SK-N-DZ (cell line): ENCODE data around the gene OSBP.
"Not testable (repeated sequence)": the region's sequence is repeated elsewhere in the genome, so short reads cannot be mapped to it uniquely, and the experiment has no call there.

Source experiments
- DNase-seq: peaks from one replicate; pipeline ENCODE4 v3.0.0-alpha.2; 2015; ENCODE audit warnings: low spot score
- small RNA-seq, 2 experiments: library from RNA; depleted of rRNA; stranded (forward); fragments of <200 nt; gene quantifications; one replicate each; pipeline ENCODE3, GENCODE V24; 2014

Gene OSBP

DNA sequence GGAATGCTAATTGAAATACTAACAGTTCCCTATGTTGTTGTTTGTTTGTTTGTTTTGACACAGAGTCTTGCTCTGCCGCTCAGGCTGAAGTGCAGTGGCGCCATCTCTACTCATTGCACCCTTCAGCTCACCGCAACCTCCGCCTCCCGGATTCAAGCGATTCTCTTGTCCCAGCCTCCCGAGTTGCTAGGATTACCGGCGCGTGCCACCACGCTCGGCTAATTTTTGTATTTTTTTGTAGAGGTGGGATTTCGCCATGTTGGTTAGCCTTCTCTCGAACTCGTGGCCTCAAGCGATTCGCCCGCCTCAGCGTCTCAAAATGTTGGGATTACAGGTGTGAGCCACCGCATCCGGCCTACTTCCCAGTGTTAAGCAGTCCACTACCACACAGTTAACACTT, 62.3 kb downstream of the OSBP start:
- no peak for DNase-seq

DNA sequence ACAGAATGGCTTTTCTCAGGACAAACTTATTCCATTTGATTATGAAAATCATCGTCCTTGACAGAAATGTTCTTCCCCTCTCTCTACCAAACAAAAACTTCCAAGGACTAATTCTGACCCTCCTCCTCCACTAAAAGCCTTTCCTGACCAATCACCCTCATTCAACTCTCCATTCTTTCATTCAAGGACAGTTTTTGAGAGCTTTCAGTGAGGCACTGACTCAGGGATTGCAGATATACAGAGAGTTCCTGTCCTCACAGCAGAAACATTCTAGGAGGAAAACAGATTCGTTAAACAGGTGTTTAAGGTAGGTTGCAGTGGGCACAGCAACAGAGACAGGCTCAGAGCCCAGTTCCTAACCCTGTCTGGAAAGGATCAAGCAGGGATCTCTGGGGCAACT, 62.7 kb downstream of the OSBP start:
- no peak for DNase-seq

DNA sequence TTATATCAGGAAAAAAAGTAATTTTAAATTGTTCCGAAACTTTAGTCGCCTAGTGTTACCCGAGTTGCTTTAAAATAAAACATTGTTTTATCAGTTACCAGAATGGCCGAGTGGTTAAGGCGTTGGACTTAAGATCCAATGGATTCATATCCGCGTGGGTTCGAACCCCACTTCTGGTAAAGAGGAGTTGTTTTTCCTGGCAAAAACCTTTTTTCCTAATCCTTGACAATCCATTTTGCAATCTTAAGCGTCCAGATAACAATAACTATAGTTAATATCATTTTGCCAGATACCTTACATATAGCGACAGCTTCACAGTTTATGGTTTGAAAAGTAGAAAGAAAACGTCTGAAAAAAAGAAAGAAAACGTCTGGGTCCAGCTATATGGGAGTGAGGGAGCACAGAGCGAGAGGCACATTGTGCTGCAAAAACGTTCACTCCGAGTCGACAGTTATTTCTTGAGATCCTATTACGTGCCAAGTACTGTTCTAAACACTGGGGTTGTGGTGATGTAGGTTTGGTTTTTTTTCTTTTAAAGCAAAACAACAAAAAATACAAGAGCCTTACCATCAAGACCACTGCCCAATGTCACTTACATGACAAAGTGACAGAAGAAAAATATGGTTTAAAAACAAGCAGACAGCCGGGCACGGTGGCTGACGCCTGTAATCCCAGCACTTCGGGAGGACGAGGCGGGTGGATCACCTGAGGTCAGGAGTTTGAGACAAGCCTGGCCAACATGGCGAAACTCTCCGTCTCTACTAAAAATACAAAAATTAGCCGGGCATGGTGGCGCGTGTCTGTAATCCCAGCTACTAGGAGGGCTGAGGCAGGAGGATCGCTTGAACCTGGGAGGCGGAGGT, 63.7 kb downstream of the OSBP start:
- DNase-seq, result peak; percentile 59

DNA sequence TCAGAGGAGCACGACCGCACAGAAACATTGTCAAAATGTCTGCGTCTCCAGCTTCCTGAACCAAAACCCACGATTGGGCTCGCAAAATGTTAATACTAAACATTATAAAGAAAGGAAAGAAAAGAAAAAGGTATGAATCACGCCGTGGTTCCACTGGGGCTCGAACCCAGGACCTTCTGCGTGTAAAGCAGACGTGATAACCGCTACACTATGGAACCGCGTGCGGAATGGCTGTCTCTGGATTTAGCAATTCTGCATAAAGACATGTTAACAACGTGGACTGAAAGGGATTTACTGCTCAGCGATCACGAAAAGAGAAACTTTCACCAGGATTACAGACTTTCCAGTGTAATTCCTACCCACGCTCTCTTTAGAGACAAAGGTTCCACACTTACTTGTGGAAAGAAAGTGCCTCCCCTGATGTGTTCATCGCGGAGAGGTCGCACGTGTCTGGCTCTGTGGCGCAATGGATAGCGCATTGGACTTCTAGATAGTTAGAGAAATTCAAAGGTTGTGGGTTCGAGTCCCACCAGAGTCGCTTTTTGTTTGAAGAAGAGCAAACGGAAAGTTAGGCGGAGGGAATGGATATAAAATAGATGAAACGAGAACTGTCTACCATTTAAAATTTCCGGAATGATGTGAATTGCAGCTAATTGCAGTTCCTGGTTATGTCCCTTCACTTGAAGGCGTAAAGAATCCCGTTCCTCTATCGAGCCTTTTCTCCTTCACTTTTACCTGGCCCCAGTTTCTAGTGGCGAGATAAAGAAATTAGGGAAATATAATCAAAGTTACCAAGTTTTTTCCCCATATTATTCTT, 64.5 kb downstream of the OSBP start:
- DNase-seq, result peak; percentile 89

DNA sequence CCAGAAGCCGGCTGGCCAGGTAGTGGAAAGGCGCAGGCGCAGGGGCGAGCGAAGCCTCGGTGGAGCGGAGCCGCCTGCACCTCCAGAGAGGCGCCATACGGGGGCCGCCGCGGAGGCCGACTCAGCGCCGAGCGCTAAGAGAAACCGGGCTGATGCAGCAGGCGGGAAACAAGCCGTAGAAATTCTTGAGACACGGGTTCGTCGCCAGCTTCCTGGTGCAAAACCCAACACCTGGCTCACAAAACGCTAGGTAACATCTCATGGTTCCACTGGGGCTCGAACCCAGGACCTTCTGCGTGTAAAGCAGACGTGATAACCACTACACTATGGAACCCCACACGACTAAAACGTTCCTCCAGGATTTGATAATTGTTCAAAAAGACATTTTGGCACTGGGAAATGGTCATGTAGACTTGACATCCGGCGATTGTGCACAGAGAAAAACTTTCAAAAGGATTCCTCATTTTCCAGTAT, 65.2 kb downstream of the OSBP start:
- DNase-seq, result peak; percentile 93

DNA sequence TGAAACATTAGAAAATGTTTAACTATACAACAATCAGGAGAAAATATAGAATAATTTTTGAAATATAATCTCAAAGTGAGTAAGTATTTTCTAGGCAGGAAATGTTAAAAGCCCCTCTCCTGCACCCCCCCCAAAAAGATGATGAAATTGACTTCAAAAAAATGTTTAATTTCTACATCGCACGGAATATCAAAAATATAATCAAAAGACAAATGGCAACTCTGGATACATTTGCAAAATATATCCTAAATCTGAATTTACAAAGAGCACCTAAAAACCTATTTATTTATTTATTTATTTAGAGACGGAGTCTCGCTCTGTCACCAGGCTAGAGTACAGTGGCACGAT, 67.3 kb downstream of the OSBP start:
- DNase-seq, result no peak

DNA sequence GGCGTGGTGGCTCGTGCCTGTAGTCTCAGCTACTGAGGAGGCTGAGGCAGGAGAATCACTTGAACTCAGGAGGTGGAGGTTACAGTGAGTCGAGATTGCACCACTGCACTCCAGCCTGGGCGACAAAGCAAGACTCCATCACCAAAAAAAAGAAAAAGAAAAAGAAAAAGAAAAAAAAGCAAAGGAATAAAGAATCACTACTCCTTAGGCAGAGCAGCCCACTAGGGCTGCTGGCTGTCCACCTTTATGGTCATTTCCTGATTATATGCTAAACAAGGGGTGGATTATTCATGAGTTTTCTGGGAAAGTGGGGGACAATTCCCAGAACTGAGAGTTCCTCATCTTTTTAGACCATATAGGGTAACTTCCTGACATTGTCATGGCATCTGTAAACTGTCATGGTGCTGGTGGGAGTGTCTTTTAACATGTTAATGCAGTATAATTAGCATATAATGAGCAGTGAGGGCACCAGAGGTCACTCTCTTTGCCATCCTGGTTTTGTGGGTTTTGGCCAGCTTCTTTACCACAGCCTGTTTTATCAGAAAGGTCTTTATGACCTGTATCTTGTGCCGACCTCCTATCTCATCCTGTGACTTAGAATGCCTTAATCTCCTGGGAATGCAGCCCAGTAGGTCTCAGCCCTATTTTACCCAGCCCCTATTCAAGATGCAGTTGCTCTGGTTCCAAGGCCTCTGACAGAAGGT, 67.8 kb downstream of the OSBP start:
- DNase-seq, result not testable (repeated sequence)

DNA sequence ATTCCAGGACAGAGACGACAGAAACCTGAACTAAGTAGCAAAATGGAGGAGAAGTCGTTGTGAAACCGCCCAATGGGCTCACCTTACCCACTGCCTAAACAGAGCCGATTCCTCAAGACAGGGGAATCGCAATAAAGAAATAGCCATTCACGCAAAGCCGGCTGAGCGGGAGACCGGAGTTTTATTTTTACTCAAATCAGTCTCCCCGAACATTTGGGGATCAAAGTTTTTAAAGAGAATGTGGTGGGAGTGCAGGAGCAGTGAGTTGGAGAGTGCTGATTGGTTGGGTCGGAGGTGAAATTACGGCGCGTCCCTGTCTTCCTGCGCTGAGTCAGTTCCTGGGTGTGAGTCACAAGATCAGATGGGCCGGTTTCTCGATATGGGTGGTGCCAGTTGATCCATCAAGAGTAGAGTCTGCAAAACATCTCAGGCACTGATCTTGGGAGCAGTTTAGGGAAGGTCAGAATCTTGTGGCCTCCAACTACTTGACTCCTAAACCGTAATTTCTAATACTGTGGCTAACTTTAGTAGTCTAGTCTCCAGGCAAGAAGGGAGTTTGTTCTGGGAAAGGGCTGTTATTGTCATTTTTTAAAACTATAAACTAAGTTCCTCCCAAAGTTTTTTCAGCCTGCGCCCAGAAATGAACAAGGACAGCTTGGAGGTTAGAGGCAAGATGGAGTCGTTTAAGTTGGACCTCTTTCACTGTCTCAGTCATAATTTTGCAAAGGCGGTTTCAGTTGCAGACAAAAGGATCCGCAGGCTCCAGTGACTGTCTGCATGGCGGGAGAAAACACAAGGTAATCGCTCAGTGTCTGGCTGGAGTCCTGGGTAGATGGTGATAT, 70.2 kb downstream of the OSBP start:
- no peak for DNase-seq

DNA sequence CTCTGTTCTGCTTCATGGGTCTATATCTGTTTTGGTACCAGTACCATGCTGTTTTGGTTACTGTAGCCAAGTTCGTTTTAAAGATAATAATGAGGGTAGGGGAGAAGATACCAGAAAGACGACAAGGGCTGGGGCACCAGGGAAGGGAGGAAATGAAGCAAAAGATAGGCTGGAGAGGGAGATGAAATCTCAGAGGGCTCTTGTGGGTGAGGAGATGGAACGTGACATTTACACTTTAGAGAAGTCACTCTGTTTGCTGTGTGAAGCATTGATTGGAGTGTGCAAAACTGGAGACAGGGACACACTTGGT, 70.8 kb downstream of the OSBP start:
- DNase-seq, result no peak

DNA sequence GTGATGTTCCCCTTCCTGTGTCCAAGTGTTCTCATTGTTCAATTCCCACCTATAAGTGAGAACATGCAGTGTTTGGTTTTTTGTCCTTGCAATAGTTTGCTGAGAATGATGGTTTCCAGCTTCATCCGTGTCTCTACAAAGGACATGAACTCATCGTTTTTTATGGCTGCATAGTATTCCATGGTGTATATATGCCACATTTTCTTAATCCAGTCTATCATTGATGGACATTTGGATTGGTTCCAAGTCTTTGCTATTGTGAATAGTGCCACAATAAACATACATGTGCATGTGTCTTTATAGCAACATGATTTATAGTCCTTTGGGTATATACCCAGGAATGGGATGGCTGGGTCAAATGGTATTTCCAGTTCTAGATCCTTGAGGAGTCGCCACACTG, 71.9 kb downstream of the OSBP start:
- not testable (repeated sequence) for DNase-seq

DNA sequence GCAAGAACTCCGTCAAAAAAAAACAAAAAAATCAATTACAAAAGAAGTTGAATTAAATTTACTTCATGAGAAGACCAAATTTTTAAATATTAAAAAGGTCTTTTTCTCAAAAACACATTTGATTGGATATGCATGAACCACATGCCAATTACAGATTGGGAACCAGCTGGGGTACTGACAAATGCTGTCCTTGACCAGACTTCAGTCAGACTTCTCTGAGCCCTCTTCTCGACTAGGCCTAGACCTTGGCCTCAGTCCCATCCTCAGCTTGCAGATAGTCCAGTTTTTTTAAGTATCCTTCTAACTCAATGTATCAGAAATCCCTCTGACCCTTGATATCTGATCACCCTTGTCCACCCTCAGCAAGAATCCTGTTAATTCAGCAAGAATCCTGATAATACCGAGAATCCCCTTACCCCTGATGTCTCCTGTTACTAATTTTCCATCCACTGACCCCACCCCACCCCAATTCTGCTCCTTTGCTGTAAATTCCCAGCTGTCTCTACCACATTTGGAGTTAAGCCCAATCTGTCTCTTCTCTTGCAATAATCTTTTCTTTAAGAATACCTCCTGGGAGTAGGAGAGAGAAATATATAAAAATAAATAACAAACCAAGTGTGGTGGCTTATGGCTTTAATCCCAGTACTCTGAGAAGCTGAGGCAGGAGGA, 73.3 kb downstream of the OSBP start:
- DNase-seq, result no peak

DNA sequence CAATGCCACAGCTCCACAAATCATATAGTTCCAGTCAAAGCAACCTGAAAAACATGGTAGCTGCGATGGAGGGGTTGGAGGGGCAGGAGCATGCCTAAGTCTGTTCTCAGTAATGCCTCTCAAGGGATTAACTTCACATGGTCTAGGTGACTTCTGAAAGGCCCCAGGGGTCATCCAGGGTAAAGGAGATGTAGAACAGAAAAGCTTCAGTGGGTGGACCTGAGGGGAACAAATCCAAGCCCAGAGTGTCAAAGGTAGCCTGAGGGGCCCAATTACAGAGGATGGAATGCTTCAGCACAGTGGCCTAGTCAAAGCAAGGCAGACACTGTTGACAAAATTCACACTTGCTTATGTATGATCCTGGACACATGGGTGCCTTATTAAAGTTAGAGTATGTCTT, 80.9 kb downstream of the OSBP start:
- DNase-seq, result no peak

DNA sequence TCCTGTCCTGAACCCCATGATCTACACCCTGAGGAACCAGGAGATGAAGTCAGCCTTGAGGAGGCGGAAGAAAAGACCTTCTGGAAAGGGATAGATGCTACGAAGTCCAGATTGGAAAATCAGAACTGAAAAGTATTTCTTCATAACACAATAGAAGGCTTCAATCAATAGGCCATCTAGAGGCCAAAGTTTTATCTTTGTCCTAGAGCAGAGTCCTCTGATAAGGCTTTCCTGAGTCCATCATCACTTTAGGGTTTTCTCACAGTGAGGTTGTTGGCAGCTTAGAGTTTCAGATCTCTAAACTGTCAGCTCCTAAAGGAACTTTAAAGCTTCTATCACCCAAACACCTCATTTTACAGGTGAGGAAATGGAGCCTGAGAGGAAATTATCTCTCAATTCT, 83.0 kb downstream of the OSBP start:
- DNase-seq, result no peak

DNA sequence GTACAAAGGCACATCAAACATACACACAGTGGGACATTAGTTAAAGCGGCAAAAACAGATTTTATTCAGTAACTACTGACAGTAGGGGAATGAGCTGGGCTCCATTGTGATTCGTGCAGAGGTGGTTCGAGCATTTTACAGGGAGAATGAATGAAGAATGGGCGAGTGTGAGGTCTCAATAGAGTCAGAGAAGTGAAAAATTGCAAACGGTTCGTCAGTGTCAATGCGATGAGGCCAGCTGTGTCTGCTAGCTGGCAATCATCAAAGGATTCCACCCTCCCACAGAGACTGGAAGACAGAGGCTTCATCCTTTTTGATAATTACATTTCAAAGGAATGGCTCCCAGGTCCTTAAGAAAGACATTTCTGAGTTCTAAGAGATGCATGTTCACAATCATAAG, 86.9 kb downstream of the OSBP start:
- DNase-seq, result no peak

Small RNA genes within 50 kb of the gene (small RNA-seq; reads per million reads assigned to genes)
- gene MIR3162, result 0 reads per million in 2 experiments
